Stimulated activated CD4-positive, alpha-beta T cell treated with anti-CD3 and anti-CD28 coated beads, Interleukin-4, amount 100 ng/mL, for 1 hour (primary cell): ENCODE data around the gene TMEM87B.
A peak's percentile ranks its signal among the peaks of the same experiment; 100 is the strongest.
"Not testable (repeated sequence)": the region's sequence is repeated elsewhere in the genome, so short reads cannot be mapped to it uniquely, and the experiment has no call there.

ENCODE experiments used
- DNase-seq: peaks from one replicate; pipeline ENCODE4 v3.0.0-alpha.2; 2020

The TMEM87B gene

GRCh38 chr2:112136096-112136495, 81.0 kb downstream of the TMEM87B start:
- DNase-seq, result no peak

- DNase-seq, result peak; percentile 16
Measured at GRCh38 chr2:112137516-112138158, 82.6 kb downstream of the TMEM87B start.

- peak; percentile 16 for DNase-seq
Measured at GRCh38 chr2:112138159-112139032, 83.3 kb downstream of the TMEM87B start, which contains the start of gene FBLN7. Gene FBLN7, plus strand, starts transcription at chr2:112138385. Its CDS starts 271 bp downstream, at chr2:112138656.

- not testable (repeated sequence) for DNase-seq
Measured at GRCh38 chr2:112139033-112139614, 84.1 kb downstream of the TMEM87B start.

- DNase-seq, result not testable (repeated sequence)
Measured at GRCh38 chr2:112139661-112140204, 84.7 kb downstream of the TMEM87B start.

GRCh38 chr2:112140205-112140802, 85.2 kb downstream of the TMEM87B start:
- no peak for DNase-seq

- DNase-seq, result no peak
Measured at GRCh38 chr2:112140899-112141625, 86.0 kb downstream of the TMEM87B start.

- DNase-seq, result no peak
Measured at GRCh38 chr2:112141626-112142007, 86.5 kb downstream of the TMEM87B start.

- DNase-seq, result no peak
Measured at GRCh38 chr2:112142525-112143078, 87.5 kb downstream of the TMEM87B start.

- no peak for DNase-seq
Measured at GRCh38 chr2:112143150-112143549, 88.1 kb downstream of the TMEM87B start.

GRCh38 chr2:112144966-112145365, 89.9 kb downstream of the TMEM87B start:
- no peak for DNase-seq

GRCh38 chr2:112147382-112148168, 92.5 kb downstream of the TMEM87B start:
- DNase-seq, result no peak

GRCh38 chr2:112148477-112148876, 93.4 kb downstream of the TMEM87B start:
- DNase-seq, result no peak

GRCh38 chr2:112149194-112149593, 94.1 kb downstream of the TMEM87B start:
- no peak for DNase-seq

GRCh38 chr2:112149866-112150435, 94.9 kb downstream of the TMEM87B start:
- no peak for DNase-seq

- DNase-seq, result no peak
Measured at GRCh38 chr2:112150447-112150846, 95.4 kb downstream of the TMEM87B start.

GRCh38 chr2:112150851-112151250, 95.8 kb downstream of the TMEM87B start:
- no peak for DNase-seq

GRCh38 chr2:112151271-112151670, 96.2 kb downstream of the TMEM87B start:
- no peak for DNase-seq

- no peak for DNase-seq
Measured at GRCh38 chr2:112151701-112152440, 96.8 kb downstream of the TMEM87B start.
